Omental fat pad (tissue), 4 donors: ENCODE measurements around the gene HCN4. TPM values are rescaled to one million over a fixed set of nuclear protein-coding genes. Genes with fewer than 3 reads are reported as not detected.
A peak's percentile ranks its signal among the peaks of the same experiment; 100 is the strongest.

Experiments used
- ATAC-seq: fragments of 150-250 bp; one replicate; pipeline ENCODE4 v1.9.1; 2016; ENCODE audit warnings: mild to moderate bottlenecking, moderate library complexity; ENCODE audit not compliant: low FRiP score
- DNase-seq: peaks from one replicate; pipeline ENCODE4 v3.0.0-alpha.2; 2019; ENCODE audit warnings: low spot score
- total RNA-seq, 4 donors: library from RNA; depleted of rRNA; stranded (reverse); fragments of >200 nt; gene quantifications; one replicate each; pipeline ENCODE4 v1.1.0, GENCODE V29; 2016
- TF ChIP-seq, protein P1 (sequence below), 3 donors: fragments of 450-650 bp; IDR thresholded peaks; one replicate each; pipeline ENCODE4 v1.5.1; 2016 to 2017; ENCODE audit warnings: antibody characterized with exemption in 3 of 3, mild to moderate bottlenecking in 3 of 3, moderate library complexity in 2 of 3

HCN4 gene
- total RNA-seq, 4 donors from 2014 or later, result not detected

DNA sequence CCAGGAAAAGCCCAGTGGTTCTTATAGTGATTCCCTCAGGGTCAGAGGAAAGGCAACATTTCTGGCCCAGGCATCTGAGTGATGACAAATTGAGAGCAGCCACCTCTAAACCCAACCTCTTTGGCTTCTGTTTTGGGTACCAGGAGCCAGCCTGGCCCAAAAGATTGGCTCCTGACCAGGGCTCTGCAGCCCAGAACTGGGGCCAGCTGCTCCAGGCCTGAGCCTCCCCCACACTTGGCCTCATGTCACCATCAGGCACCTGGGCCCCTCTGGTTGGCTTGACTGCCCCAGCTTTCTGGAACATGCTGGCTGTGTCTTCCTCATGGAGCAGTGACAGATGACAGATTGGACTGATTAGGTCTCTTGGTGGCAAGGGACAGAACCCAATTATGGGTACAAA lies 26.0 kb upstream of the HCN4 start:
- ATAC-seq (no peak), DNase-seq (no peak)
- TF ChIP-seq, protein P1, sequence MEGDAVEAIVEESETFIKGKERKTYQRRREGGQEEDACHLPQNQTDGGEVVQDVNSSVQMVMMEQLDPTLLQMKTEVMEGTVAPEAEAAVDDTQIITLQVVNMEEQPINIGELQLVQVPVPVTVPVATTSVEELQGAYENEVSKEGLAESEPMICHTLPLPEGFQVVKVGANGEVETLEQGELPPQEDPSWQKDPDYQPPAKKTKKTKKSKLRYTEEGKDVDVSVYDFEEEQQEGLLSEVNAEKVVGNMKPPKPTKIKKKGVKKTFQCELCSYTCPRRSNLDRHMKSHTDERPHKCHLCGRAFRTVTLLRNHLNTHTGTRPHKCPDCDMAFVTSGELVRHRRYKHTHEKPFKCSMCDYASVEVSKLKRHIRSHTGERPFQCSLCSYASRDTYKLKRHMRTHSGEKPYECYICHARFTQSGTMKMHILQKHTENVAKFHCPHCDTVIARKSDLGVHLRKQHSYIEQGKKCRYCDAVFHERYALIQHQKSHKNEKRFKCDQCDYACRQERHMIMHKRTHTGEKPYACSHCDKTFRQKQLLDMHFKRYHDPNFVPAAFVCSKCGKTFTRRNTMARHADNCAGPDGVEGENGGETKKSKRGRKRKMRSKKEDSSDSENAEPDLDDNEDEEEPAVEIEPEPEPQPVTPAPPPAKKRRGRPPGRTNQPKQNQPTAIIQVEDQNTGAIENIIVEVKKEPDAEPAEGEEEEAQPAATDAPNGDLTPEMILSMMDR (IDR thresholded peaks at IDR 0.05), result no peak

DNA sequence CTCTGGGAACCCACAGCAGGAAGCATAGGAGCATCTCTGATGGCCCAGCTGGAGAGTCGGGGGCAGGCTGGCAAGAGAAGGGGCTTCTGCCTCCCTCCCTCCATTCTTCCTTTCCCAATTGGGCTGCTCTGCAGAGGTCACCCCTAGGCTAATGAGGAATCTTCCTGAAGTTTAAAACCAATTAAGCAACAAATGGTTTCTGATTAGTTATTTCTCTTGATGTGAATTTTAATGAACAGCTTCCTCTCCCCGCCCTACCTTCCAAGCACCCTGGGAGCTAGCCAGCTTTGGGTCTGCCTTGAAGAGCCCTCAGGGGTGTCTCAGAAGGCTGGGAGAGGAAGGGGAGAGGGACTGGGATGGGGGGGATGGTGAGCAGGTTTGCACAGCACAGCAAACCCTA lies 24.6 kb upstream of the HCN4 start:
- TF ChIP-seq, protein P1 (IDR thresholded peaks at IDR 0.05), result no peak
- DNase-seq, result no peak
- no peak for ATAC-seq

DNA sequence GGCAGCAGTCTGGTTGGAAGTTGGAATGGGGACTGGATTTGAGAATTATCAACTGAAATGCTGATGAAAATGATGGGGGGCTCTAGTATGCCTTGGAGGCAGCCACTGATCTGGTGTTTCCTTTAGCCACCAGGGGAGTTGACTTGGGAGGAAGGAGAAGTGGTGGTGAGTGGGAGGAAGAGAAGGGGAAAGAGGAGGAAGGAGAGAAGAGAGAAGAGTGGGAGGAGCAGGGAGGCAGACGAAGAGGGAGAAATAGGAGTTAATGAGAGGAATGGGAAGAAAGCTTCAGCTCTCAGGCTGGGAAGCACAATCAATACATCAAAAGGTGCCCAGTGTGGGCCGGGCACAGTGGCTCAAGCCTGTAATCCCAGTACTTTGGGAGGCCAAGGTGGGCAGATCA lies 23.3 kb upstream of the HCN4 start:
- TF ChIP-seq, protein P1 (IDR thresholded peaks at IDR 0.05), result no peak
- ATAC-seq, result no peak
- DNase-seq, result no peak

DNA sequence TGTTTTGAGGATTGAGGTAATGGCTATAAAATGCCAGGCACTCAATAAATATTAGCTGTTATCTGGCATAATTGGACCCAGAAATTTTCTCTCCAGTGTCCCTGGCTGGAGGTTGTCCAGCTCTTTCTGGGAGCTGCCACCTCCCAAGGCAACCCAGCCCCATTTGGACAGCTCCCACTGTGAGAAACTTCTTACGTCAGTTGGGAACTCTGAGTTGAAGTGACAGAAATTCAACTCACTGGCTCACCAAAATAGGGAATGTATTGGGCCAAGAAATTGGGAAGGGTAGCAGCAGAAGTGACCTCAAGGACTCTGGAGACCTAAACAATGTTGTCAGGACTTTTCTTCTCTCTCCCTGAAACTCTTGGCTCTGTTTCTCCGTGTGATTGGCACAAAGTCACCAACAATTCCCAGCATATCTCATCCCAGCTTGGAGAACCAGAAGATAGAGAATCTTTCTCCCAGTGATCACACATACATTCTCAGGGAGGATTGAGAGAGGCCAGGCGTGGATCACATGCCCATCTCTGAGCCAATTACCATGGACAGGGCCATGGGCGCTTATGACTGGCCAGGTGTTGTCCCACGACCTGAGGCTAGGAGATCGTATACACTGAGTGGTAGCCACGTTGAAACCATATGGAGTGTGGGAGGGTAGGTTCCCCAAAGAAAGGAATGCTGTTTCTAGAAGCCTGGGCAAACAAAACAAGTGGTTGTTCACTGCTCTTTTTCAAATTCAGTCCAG lies 22.5 kb upstream of the HCN4 start:
- ATAC-seq (no peak), DNase-seq (no peak)
- TF ChIP-seq, protein P1 (IDR thresholded peaks at IDR 0.05), result no peak

DNA sequence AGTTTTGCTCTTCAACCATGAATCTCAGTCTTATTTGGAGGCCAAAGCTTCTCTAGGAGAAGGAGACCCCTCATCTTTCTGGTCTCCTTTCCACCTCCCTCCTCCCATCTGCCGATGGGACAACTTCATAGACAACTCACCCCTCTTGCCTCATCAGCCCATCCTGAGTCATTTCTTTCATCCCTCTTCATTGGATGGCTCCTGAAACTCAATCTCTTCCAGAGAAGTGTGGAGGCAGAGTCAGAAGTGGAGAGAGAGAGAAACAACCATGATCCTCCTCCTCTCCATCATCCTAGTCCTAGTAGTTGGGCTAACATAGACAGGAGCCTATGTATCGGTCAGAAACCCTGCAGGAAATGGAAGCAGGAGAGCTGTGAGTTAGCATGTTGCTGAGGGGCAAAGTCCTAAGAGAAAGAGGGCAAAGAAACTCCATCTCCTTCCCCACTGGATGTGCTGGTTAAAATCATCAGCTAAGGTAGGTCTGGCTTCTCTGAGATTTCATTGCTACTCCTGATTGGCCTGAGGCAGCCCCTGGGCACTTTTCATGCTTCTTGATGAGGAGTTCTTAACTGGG lies 21.3 kb upstream of the HCN4 start:
- no peak for DNase-seq
- no peak for ATAC-seq
- TF ChIP-seq, protein P1 (IDR thresholded peaks at IDR 0.05), result no peak

DNA sequence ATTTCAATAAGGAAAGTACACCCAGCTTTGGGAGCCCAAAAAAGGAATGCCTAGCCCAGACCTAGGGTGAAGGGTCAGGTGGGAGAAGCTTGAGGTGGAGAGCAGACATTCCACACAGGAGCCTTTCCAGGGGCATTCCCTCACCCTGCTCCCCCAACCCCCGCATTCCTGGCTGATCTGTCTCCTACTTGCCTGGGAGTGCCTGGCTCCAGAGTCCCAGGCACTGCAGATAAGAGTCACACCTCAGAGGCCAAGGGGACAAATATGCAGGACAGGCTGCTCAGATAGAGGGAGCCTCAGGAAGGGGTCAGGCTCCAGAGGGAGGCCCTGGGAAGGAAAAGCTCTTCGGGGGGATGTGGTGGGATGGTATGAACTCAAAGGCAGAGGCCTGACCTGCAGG lies 20.8 kb upstream of the HCN4 start:
- TF ChIP-seq, protein P1 (IDR thresholded peaks at IDR 0.05), result no peak
- no peak for ATAC-seq
- DNase-seq, result no peak

GRCh38 chr15:73388256-73388781 lies 19.6 kb upstream of the HCN4 start:
- no peak for DNase-seq

More at GRCh38 chr15:73388256-73388781, 19.6 kb upstream of the HCN4 start:
- TF ChIP-seq, protein P1 (IDR thresholded peaks at IDR 0.05), result no peak
- ATAC-seq, result peak; percentile 79
